Spleen (tissue), 7 donors: ENCODE data around the gene SPOCK3.

Experiments
- CTCF ChIP-seq, 11 experiments: fragments of 200-600 bp in 7 of 11; fragments of 450-650 bp in 4 of 11; sonication (generic) in 4 of 11; IDR thresholded peaks in 8 of 11; conservative IDR thresholded peaks in 3 of 11; 1 replicate in 7 of 11; 2 replicates in 4 of 11; pipeline versions ENCODE4 v1.4.0 to v1.8.0; 2016 to 2021; ENCODE audit warnings: antibody characterized with exemption in 11 of 11, inconsistent platforms in 4 of 11, mild to moderate bottlenecking in 1 of 11
- POLR2A ChIP-seq, 3 donors: fragments of 450-650 bp; IDR thresholded peaks; one replicate each; pipeline ENCODE4 v1.5.1; 2017; ENCODE audit warnings: antibody characterized with exemption in 3 of 3, mild to moderate bottlenecking in 1 of 3
- POLR2AphosphoS5 ChIP-seq, 3 donors: sonication (generic); formaldehyde crosslinking; IDR thresholded peaks; one replicate each; pipeline ENCODE4 v1.5.1; 2017; ENCODE audit warnings: antibody characterized with exemption in 3 of 3
- donor health status: DM: no; HTN: no; CAD: no; lungs with moderate emphysema.
- donor health status: DM: no; HTN: no; CAD: no.
- donor health status: DM: no; HTN: no; CAD: no.

- no peak for TF ChIP-seq POLR2A (IDR thresholded peaks at IDR 0.05)
- TF ChIP-seq CTCF (IDR thresholded peaks at IDR 0.05 in 8 of 11, conservative IDR thresholded peaks at IDR 0.05 in 3 of 11): no peak
- no peak for TF ChIP-seq POLR2AphosphoS5 (IDR thresholded peaks at IDR 0.05)
Measured at GRCh38 chr4:167150587-167150986, 83.7 kb downstream of the SPOCK3 start.
